ENCODE data around the gene TRAF3IP1.

DNA sequence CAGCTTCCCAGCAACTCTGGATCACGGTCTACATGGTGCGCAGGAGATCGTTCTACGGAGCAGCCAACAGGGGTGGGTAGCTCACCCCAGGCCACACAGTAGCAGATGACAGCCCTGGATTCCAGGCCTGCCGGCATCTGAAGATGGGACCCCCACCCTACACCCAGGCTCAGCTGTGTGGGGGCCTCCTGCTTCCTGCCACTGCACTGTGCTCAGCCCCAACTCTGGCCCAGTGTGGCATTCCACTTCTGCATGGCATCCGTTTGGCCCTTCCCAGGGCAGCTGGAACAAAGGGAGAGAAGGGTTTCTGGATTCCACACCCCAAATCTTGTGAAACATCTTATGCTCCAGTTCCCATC is 41.0 kb upstream of the TRAF3IP1 start:
- TF ChIP-seq POLR2A (IDR thresholded peaks at IDR 0.05; ENCODE audit: low read depth, low read length) (no peak), TAF1 (IDR thresholded peaks at IDR 0.05; ENCODE audit: low read depth, low read length) (no peak), SPI1 (IDR thresholded peaks at IDR 0.05; ENCODE audit: low read depth, low read length) (no peak), POU2F2 (IDR thresholded peaks at IDR 0.05; ENCODE audit: low read depth, low read length) (no peak), POLR2AphosphoS5 (IDR thresholded peaks at IDR 0.05; ENCODE audit: low read depth, low read length) (no peak), PAX5 (IDR thresholded peaks at IDR 0.05; ENCODE audit: insufficient read depth, low read length, severe bottlenecking) (no peak)
